ENCODE results near the gene JAK3.
"Not testable (repeated sequence)": the region's sequence is repeated elsewhere in the genome, so short reads cannot be mapped to it uniquely, and the experiment has no call there.

Gene JAK3

DNA sequence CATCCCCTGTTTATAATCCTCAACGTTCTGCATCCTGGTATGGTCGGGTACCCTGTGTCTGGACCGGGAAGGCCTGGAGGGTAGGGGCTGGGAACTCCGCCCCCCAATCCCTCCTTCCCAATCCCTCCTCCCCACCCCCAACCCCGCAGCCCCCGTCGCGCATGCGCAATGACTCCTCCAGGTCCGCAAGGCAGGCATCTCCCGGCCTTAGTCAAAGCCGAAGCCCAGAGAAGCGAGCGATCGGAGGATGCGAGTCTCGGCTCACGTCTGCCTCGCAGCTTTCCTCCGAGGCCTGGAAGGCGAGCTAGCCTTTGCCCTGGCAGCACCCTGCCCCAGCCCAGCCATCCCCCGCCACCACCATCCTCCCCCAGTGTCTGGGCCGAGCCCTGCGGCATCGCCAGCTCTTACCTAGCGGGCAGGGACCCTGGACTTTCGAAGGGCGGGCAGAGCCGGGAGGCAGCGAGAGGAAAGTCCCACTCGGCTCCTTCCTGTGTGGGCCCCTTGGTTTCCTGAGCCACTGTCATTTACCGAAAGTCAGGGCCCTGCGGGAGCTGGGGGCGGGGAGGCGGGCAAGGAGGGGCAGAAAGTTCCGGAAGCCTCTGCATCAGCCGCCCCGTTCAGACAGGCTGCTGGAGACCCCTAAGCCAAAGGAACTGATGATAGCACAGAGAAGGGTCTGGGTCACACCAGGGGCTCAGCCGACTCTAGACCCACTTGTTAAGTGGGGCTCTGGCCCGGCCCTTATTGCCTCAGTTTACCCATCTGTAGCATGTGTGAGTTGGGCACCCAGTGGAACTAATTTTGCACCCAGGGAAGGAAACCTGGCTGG is at the start of gene JAK3:
Gene JAK3, minus strand, starts transcription at position 445 of the 829 bp plus-strand sequence. CDS start 3,565 bp downstream, outside the sequence.
- DNase-seq, result peak; percentile 95

DNA sequence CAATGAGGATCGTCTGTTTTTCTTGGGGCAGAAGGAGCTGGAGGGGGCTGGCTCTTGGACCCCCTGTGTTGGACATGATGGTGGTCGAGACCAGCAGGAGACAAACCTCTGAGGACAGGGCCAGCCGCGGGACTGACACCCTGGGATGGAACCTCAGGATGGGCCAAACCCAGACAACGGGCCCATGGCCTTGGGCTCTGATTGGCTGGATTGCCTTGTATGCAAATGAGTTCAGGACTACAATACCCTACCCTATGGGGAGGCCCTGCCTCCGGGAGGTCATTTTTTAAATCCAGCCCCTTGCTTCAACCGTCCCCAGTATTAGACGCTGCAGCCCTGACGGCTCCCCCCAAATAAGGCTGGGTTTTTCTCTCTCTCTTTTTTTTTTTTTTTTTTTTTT is 46.0 kb upstream of the JAK3 start:
- DNase-seq, result no peak

DNA sequence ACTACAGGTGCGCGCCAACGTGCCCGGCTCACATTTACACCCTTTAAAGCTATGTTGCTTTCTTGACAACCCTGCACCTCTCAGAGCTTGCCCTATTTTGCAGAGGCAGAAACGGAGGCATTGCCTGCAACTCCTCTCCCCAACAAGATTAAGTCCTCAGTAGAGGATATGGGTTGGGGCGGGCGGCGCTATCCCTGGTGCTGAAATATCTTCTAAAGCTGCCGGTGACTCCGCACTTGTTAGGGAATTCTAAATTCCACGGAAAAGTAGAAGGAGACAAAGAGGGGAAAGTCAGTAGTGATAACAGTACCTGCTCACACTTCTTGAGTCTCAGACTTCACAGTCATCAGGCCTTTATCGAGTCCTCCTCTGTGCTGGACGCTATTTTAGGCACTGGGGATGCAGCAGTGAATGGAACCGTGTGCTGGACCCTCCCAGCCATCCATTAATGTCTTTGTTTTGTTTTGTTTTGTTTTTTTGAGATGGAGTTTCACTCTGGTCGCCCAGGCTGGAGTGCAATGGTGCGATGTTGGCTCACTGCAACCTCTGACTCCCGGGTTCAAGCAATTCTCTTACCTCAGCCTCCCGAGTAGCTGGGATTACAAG is 41.9 kb upstream of the JAK3 start:
- no peak for DNase-seq

DNA sequence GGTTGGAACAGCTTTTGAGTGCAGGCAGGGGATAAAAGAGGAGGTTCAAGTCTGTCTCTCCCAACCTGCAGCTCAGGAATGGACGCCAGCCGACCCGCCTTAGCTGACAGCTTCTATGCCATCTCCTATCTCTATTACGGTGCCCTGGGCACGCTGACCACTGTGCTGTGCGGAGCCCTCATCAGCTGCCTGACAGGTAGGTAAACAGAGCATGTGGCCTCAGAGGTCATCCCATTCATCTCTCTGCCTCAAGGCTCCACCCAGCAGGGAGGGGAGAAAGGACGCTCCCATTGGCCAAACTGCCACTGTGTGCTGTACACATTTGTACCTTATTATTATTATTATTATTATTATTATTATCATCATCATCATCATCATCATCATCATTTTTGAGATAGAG is 40.5 kb upstream of the JAK3 start:
- no peak for DNase-seq

DNA sequence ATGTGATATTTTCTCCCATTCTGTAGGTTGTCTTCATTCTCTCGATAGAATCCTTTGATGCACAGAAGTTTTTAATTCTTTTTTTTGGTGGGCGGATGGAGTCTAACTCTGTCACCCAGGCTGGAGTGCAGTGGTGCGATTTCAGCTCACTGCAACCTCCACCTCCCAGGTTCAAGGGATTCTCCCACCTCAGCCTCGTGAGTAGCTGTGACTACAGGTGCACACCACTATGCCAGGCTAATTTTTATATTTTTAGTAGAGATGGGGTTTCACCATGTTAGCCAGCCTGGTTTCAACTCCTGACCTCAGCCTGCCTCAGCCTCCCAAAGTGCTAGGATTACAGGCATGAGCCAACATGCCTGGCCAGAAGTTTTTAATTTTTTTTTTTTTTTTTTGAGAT is 39.4 kb upstream of the JAK3 start:
- not testable (repeated sequence) for DNase-seq

DNA sequence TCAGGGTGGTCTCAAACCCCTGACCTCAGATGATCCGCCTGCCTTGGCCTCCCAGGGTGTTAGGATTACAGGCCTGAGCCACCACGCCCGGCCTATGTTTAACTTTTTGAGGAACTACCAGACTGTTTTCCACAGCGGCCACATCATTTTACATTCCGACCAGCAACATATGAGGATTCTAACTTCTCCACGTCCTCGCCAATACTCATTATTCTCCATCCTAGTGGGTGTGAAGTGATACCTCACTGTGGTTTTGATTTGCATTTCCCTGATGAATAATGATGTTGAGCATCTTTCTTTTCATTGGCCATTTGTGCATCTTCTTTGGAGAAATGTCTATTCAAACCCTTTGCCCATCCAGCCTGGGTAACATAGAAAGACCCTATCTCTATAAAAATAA is 38.7 kb upstream of the JAK3 start:
- no peak for DNase-seq

DNA sequence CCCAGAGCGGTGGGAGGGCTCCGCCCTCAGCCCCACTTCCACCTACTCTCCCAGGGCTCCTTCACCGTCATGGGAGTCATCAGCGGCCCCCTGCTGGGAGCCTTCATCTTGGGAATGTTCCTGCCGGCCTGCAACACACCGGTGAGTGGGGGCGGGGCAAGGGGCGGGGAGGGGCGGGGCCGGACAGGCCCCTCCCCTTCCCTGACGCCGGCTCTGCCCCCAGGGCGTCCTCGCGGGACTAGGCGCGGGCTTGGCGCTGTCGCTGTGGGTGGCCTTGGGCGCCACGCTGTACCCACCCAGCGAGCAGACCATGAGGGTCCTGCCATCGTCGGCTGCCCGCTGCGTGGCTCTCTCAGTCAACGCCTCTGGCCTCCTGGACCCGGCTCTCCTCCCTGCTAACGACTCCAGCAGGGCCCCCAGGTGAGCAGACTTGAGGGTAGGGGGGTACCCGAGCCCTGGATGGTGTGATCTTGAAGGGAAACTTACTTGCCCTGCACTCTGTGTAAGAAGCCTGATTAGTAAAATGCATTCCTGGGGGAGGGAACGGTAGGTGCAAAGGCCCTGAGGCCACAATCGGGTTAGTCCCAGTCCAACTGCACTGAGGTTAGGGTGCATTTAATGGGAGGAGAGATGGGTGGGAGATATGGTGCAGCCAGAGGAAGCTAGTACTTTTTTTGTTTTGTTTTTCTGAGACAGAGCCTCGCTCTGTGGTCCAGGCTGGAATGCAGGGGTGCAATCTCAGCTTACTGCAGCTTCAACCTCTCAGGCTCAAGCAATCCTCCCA is 36.0 kb upstream of the JAK3 start:
- DNase-seq, result no peak

DNA sequence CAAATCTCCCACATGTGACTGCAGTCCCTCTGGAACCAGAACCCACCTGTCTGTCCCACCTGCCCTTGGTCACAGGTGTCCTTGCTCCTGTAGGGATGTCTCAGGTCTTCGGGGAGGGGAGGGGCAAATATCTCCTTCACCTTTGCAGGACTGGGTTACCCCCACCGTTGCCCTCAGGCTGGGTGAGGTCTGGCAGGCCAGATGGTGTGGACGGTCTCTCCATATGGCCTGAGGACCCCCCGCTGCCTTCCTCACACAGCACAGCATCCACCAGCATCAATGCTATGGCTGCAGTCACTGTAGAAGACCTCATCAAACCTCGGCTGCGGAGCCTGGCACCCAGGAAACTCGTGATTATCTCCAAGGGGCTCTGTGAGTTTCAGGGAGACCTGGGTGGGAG is 33.9 kb upstream of the JAK3 start:
- DNase-seq, result no peak

DNA sequence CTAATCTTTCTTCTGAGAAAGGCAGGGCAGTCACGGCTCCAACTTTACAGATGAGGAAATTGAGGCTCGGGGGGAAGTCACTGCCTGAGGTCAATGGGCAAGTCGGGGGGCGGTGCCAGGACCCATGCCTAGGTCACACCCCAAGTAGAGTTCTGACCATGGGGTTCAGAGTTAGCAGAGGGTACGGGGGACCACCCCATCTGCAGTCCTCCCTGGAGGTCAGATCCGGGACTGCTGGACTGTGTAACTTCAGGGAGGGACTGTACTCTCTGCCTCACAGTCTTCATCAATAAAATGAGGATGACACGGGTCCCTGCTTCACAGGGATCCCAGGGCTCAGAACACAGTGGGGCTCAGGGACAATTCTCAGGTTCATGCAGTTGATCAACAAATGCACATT is 31.7 kb upstream of the JAK3 start:
- no peak for DNase-seq

DNA sequence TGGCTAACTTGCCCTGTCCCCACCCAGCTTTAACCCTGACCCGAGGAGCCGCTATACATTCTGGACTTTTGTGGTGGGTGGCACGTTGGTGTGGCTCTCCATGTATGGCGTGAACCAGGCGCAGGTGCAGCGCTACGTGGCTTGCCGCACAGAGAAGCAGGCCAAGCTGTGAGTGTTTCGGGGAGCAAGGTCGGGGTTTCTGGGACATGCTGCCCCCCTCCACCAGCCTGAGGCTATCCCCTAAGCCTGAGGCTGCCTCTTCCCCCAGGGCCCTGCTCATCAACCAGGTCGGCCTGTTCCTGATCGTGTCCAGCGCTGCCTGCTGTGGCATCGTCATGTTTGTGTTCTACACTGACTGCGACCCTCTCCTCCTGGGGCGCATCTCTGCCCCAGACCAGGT is 29.9 kb upstream of the JAK3 start:
- no peak for DNase-seq

DNA sequence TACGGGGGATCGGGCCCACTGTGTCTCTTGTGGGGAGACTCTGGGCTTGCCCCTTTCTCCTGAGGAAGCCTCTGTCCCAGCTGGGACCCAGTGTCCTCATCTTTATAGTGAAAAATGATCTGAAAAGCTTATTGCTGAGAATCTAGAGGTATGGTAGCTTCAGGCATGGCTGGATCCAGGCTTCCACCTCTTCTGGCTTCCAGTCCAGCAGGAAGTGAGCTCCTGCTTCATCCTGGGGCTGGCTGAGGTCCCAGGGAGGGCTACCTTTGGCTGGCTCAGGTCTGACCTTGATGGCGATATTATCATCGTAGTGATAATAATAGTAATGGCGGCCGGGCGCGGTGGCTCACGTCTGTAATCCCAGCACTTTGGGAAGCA is 27.0 kb upstream of the JAK3 start:
- no peak for DNase-seq

DNA sequence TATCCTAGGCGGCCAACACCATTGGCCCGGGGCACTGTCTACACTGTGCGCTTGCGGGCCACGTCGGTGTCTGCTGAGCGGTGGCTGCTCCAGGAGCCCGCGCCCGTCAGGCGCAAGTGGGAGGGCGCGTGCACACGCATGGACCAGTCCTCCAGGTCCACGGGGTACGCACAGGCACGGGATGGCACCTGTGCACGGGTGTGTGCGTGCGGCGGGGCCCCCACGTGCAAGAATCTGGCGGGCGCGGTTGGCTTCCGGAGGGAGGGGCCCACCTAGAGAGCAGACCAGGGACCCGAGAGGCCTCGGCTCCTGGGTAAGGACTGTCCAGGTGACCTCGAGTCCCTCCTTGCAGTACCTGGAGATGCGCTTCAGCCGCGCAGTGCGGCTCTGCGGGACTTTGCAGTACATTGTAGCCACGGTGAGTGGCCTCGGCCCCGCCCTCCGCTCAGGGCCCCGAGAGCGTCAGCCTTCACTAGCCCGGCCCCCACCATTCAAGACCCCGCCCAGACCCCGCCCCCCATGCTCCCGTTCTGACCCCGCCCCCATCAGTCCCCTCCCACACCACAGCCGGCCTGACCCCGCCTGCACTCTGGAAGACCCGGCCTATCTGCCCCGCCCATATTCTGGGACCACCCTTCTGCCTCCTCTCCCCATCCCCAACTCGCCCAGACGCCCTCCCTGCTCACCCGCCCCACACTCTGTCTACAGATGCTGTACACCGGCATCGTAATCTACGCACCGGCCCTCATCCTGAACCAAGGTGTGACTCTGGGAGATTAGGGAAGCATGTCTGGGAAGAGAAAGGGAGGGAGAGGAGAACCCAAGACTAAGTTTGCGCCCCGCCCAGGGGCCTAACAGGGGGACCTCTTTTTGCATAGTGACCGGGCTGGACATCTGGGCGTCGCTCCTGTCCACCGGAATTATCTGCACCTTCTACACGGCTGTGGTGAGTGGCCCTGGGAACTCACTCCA is 26.3 kb upstream of the JAK3 start:
- peak; percentile 88 for DNase-seq

DNA sequence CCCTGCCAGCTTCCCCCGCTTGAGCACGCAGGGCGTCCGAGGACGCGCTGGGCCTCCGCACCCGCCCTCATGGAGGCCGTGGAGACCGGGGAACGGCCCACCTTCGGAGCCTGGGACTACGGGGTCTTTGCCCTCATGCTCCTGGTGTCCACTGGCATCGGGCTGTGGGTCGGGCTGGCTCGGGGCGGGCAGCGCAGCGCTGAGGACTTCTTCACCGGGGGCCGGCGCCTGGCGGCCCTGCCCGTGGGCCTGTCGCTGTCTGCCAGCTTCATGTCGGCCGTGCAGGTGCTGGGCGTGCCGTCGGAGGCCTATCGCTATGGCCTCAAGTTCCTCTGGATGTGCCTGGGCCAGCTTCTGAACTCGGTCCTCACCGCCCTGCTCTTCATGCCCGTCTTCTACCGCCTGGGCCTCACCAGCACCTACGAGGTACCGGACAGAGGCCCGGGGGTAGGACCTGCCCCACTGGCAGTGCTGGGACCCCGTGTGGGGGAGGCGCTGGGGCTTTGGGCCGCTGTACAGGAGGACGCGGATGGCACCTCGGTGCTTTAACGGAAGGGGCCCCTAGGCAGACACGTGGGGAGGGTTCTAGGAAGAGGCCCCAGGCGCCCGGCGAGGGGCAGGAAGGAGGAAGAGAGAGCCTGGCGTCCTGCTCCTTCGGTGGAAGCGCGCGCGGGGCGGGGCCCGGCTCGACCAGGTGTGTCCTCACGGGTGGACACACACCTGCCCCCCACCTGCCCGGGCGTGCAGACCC is 24.6 kb upstream of the JAK3 start:
- DNase-seq, result peak; percentile 84

DNA sequence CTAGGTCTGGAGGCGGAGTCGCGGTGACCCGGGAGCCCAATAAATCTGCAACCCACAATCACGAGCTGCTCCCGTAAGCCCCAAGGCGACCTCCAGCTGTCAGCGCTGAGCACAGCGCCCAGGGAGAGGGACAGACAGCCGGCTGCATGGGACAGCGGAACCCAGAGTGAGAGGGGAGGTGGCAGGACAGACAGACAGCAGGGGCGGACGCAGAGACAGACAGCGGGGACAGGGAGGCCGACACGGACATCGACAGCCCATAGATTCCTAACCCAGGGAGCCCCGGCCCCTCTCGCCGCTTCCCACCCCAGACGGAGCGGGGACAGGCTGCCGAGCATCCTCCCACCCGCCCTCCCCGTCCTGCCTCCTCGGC is 24.1 kb upstream of the JAK3 start, which contains the start of gene SLC5A5:
Gene SLC5A5, plus strand, starts transcription at position 68 of the 373 bp plus-strand sequence. CDS start 375 bp downstream, outside the sequence.
- peak; percentile 75 for DNase-seq

DNA sequence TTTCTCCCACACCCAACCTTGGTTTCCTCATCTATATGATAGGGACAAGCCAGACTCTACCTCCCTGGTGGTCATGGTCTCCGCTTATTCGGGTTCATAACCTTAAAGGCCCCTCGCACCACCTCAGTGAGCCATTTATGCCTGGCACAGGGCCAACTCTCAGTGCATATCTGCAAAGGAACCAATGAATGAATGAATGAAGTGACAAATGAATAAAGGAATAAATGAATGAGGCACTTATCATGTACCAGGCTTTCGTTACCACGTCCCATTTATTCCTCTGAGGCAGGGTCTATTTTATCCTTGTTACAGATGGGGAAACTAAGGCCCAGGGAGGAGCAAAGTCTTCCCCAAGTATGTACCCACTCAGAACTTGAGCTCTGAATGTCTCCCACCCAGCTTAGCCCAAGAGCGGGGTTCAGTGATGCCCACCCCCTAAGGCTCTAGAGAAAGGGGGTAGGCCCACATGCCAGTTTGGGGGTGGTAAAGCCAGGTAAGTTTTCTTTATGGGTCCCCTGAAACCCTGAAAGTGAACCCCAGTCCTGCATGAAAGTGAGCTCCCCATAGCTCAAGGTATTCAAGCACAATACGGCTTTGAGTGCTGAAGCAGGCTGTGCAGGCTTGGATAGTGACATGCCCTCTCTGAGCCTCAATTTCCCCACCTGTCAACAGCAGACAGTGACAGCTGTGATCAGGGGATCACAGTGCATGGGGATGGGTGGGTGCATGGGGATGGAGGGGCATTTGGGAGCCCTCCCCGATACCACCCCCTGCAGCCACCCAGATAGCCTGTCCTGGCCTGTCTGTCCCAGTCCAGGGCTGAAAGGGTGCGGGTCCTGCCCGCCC is 23.5 kb upstream of the JAK3 start:
- no peak for DNase-seq

DNA sequence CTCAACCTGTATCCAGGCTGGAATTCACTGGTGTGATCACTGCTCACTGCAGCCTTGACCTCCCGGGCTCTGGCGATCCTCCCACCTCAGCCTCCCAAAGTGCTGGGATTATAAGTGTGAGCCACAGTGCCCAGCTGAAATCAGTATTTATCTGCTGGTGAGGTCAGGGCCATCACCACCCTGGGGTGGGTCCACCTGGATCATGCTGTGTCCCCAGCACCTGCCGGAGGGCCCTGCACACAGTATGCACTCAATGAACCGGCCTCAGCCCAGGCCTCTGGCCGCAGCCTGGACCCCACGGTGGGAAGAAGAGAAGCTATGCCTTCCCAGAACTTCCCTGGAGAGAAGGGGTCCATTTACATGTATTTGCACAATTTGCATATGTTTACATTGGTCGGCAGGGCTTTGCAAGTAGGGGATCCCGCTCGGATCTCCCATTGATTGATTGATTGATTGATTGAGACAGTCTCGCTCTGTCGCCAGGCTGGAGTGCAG is 21.4 kb upstream of the JAK3 start:
- DNase-seq, result no peak

DNA sequence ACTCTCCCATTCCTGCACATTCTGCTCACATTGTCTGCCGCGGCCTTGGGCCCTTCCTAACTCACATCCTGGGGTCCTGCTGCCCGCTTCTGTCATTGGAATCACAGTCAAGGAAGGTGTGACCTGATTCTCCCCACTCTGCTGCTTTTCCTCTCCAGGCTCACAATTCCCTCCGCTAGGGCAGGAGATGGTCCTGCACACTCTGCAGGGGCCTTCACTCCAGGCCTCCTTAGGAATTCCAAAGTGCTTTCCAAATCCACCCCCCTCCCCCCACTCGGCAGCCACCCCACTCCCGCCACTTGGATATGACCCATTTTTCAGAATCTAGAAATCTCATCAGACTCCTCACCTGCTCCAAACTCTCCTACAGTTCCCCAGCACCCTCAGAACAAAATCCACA is 20.9 kb upstream of the JAK3 start:
- DNase-seq, result no peak

DNA sequence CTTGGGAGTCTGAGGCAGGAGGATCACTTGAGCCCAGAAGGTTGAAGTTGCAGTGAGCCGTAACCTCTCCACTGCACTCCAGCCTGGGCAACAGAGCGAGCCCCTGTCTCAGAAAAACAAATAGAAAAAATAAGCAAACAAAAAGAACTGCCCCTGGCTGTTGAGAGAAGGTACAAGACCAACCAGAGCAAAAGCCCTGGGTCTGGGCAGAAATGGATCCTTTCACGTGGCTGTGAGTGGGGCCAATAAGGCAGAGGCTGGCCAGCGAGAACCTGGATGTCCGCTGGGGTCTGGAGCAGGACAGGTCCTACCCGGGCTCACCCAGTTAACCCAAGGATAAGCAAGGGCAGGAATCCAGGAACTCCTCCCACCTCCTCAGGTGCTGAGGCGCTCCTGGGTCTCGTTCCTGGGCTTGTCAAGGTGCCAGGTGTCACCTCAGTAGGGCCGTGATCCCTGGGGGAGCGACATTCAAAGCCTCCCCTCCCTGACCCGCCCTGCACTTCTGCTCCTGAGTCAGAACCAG is 19.2 kb upstream of the JAK3 start:
- no peak for DNase-seq

DNA sequence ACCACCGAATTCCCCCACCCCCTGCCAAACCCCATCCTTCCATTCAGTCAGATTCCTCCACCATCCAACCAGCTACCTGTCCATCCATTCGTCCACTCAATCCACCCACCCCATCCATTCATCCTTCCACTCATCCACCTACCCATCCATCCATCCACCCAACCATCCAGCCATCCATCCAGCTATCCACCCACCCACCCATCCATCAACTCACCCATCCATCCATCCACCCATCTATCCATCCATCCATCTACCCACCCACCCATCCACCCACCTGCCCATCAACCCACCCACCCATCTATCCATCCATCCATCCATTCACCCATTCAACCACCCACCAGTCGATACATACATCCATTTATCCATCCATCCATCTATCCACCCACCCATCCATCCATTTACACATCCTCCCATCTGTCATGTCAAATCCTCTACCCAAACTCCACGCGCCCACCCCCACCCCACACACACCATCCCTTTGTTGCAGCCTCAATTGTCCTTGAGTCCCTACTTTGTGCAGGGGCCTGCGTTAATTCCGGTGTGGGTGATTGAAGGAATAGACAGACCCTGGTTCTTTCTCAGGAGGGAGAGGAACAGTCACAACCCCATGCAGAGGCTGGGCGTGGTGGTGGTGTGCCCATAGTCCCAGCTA is 18.7 kb upstream of the JAK3 start:
- no peak for DNase-seq

Measured in activated CD8-positive, alpha-beta memory T cell treated with anti-CD3 and anti-CD28 coated beads for 24 hours (primary cell).